Body of pancreas (tissue), 4 donors: ENCODE measurements around the gene COPG2.

Experiments used
- CTCF ChIP-seq, 7 experiments: fragments of 450-650 bp in 4 of 7; fragments of 200-600 bp in 3 of 7; sonication (generic) in 3 of 7; IDR thresholded peaks; one replicate each; pipeline ENCODE4 v1.5.1; 2016 to 2019; ENCODE audit warnings: antibody characterized with exemption in 7 of 7
- POLR2A ChIP-seq, 3 donors: fragments of 450-650 bp; IDR thresholded peaks; one replicate each; pipeline ENCODE4 v1.6.1; 2016; ENCODE audit warnings: antibody characterized with exemption in 3 of 3, mild to moderate bottlenecking in 2 of 3

GRCh38 chr7:130566898-130567280 lies 101.7 kb downstream of the COPG2 start:
- no peak for TF ChIP-seq CTCF (IDR thresholded peaks at IDR 0.05)
- TF ChIP-seq POLR2A (IDR thresholded peaks at IDR 0.05), result no peak
